GM18511 (cell line): ENCODE data around the gene COPE.

ENCODE experiments used
- ATAC-seq: cut with Tn5 transposase; IDR thresholded peaks from one replicate; pipeline ENCODE4 v1.9.1; 2021; ENCODE audit warnings: mild to moderate bottlenecking, moderate library complexity; ENCODE audit not compliant: unreplicated experiment

COPE gene

DNA sequence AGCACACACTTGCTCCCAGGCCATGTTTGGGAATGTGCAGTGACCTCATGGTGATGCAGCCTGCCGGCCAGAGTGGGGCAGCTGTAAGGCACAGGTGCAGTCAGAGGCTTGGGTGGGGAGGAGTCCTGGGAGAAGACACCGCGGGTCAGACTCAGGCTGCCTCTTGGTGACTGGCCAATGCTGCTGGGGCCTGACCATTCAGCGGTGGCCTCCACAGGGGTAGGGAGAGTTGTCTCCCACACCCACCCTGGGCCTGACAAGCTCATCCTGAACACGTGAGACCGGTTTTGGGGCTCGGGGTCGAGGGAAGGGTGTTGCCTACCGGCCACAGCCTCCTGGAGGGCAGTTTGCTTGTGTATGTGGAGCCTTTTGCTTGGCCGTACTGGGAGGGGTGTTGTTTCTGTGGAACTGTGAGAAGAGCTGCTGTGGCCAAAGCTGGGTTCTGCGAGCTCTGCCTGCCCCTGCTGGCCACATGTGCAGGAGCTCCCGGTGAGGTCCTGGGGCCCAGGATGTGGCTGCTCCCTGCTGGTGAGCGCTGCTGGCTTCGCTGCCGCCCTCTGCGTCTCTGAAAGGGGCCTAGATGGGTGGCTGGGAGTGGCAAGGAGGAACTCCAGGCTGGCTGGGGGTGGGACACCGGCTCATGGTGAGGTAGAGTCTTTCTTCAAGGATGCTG is 65.3 kb downstream of the COPE start:
- ATAC-seq = no peak

DNA sequence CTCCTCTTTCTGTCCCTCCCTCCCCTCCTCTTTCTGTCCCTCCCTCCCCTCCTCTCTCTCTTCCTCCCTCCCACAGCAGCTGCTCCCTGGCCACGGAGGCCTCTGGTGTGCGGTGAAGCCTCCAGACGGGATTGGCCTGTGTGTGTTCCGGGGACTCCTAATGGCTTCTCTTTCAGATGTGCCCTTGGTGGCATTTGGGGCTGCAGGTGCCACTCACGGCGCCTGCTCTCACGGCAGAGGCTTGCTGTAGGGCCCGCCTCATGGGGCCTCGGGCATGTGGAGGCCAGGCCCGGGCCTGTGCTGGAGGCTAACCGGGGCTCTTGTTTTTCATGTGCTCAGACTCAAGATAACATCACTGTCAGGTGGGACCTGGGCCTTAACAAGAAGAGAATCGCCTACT is 66.5 kb downstream of the COPE start:
- no peak for ATAC-seq

DNA sequence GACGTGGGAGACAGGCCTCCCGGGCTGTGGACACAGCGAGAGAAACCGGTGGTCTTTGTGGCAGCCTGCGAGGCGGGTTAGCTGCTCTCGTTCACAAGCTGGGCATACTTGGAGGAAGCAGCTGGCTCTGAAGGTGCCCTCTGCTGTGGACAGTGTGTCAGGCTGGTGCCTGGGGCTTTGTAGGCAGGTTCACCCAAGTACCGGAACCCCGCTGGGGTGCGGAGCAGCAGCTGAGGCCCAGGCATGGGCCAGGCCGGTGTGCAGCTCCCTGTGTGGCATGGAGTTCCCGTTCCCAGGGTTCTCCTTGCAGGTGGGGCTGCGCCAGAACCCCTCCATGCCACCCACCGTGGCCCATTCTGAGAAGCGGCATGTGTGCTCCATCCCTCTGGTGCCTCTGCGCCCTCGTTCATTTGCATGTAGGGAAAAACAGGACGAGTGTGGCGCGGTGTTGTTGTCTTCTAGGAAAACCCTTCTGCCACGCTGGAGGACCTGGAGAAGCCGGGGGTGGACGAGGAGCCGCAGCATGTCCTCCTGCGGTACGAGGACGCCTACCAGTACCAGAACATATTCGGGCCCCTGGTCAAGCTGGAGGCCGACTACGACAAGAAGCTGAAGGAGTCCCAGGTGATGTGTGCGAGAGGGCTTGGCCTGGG is 67.4 kb downstream of the COPE start:
- no peak for ATAC-seq

DNA sequence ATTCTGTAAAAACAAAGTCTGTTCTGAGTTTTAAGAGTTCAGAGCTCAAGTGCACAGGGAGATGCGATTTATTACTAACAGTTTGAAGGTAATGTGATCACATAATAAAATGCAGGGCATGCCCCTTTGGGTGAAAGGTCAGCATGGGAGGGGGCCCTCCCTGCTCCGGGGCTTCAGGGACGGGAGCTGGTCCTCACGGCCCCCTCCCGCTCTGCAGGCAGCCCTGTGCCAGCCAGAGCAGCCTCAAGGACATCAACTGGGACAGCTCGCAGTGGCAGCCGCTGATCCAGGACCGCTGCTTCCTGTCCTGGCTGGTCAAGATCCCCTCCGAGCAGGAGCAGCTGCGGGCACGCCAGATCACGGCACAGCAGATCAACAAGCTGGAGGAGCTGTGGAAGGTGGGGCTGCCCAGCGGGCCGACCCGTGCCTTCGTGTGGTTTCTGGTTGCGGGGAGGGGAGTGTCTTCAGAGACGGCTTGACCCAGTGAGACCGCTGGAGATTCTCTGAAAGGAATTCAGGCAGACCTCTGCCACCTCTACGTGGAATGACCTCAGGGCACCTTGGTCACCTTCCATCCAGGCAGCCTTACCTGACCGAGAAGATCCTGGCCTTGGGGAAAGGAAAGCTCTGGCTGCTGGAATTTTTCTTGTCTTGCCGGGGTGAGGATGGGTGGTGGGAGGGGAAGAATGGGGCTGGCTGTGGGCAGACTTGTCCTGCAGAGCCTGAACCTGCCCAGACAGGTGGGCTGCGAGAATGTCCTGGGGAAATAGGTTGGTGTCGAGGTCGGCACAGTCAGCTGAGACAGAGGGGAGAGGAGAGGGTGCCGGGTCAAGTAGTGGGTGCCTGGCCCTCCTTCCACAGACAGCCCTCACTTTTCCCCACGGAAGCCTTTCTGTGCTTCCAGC is 68.5 kb downstream of the COPE start:
- ATAC-seq = no peak

GRCh38 chr19:18849838-18850400 is 69.3 kb downstream of the COPE start:
- ATAC-seq = no peak
